Uterus (tissue), 4 donors: ENCODE data around the gene POLR1E. TPM values are rescaled to one million over a fixed set of nuclear protein-coding genes. Genes with fewer than 3 reads are reported as not detected.

Experiments used
- DNase-seq, 2 donors: peaks; one replicate each; pipeline ENCODE4 v3.0.0-alpha.2; 2019 to 2020
- H3K27ac ChIP-seq, 2 donors: fragments of 200-600 bp; sonication (generic); 1 replicate in 1 of 2; 2 replicates in 1 of 2; pipeline ENCODE4 v1.5.1; 2016 to 2018
- H3K27me3 ChIP-seq, 2 donors: fragments of 200-600 bp; sonication (generic); one replicate each; pipeline ENCODE4 v1.5.1; 2018 to 2019; ENCODE audit warnings: control low read depth in 1 of 2
- H3K36me3 ChIP-seq, 2 donors: fragments of 200-600 bp; sonication (generic); one replicate each; pipeline ENCODE4 v1.5.1; 2019; ENCODE audit warnings: control low read depth in 1 of 2
- H3K4me1 ChIP-seq, 2 donors: fragments of 200-600 bp; sonication (generic); one replicate each; pipeline ENCODE4 v1.5.1; 2018 to 2019; ENCODE audit warnings: control low read depth in 1 of 2
- H3K4me3 ChIP-seq, 2 donors: fragments of 200-600 bp; sonication (generic); 1 replicate in 1 of 2; 2 replicates in 1 of 2; pipeline ENCODE4 v1.5.1; 2018 to 2019; ENCODE audit warnings: mild to moderate bottlenecking in 1 of 2
- H3K9me3 ChIP-seq, 2 donors: fragments of 200-600 bp; sonication (generic); one replicate each; pipeline ENCODE4 v1.5.1; 2019; ENCODE audit warnings: control low read depth in 1 of 2
- CTCF ChIP-seq, 4 experiments: fragments of 200-600 bp in 2 of 4; fragments of 450-650 bp in 2 of 4; sonication (generic) in 2 of 4; IDR thresholded peaks; one replicate each; pipeline ENCODE4 v1.5.1; 2016 to 2019; ENCODE audit warnings: antibody characterized with exemption in 4 of 4, mild to moderate bottlenecking in 2 of 4, moderate library complexity in 1 of 4
- POLR2A ChIP-seq, 2 donors: fragments of 450-650 bp; IDR thresholded peaks; one replicate each; pipeline ENCODE4 v1.6.1; 2016; ENCODE audit warnings: antibody characterized with exemption in 2 of 2, mild to moderate bottlenecking in 1 of 2, moderate library complexity in 1 of 2
- intact Hi-C: fragments of 100-400 bp; cut with DNase I; formaldehyde crosslinking; loops from one replicate; pipeline ENCODE4 v1.15.1; 2023; ENCODE audit warnings: low total_unique reads
- total RNA-seq, 4 donors: library from RNA; depleted of rRNA in 3 of 4; stranded (reverse); fragments of >200 nt in 3 of 4; gene quantifications; one replicate each; pipeline versions ENCODE4 v1.1.0 to v1.2.4, GENCODE V29; 2014 to 2023
- donor health status: DM: yes; HTN: yes; CAD: no.

The POLR1E gene
- total RNA-seq, 4 donors from 2014 or later, result 13.2 to 42.7 (median 35.8) TPM

GRCh38 chr9:37517923-37518322 lies 32.2 kb downstream of the POLR1E start:
- Histone ChIP-seq H3K27ac (no peak overlapping the region), H3K4me3 (no peak overlapping the region), H3K9me3 (no peaks in the 10 kb centered on the region), H3K4me1 (no peaks in the 10 kb centered on the region), H3K27me3 (no peaks in the 10 kb centered on the region), H3K36me3 (no peaks in the 10 kb centered on the region)
- no peak for TF ChIP-seq CTCF (IDR thresholded peaks at IDR 0.05)
- no peak for TF ChIP-seq POLR2A (IDR thresholded peaks at IDR 0.05)
- DNase-seq, result no peak
- intact Hi-C loops, result no loop called here

GRCh38 chr9:37520641-37521040 lies 34.9 kb downstream of the POLR1E start:
- H3K27me3 ChIP-seq, result no peaks in the 10 kb centered on the region
- no peak for DNase-seq
- no peaks in the 10 kb centered on the region for H3K4me1 ChIP-seq
- intact Hi-C loops, result no loop called here
- no peak overlapping the region for H3K4me3 ChIP-seq
- no peak for TF ChIP-seq POLR2A (IDR thresholded peaks at IDR 0.05)
- no peak for TF ChIP-seq CTCF (IDR thresholded peaks at IDR 0.05)
- no peaks in the 10 kb centered on the region for H3K9me3 ChIP-seq
- no peak overlapping the region for H3K27ac ChIP-seq
- H3K36me3 ChIP-seq, result no peaks in the 10 kb centered on the region

- Histone ChIP-seq H3K36me3 (no peaks in the 10 kb centered on the region), H3K27me3 (no peaks in the 10 kb centered on the region), H3K9me3 (no peaks in the 10 kb centered on the region), H3K4me3 (no peak overlapping the region), H3K27ac (no peak overlapping the region), H3K4me1 (no peaks in the 10 kb centered on the region)
- intact Hi-C loops, result no loop called here
- TF ChIP-seq POLR2A (IDR thresholded peaks at IDR 0.05) (no peak), CTCF (IDR thresholded peaks at IDR 0.05) (no peak)
- no peak for DNase-seq
Measured at GRCh38 chr9:37521111-37521510, 35.4 kb downstream of the POLR1E start.

- Histone ChIP-seq H3K36me3 (no peaks in the 10 kb centered on the region), H3K4me3 (no peak overlapping the region), H3K27ac (no peak overlapping the region), H3K27me3 (no peaks in the 10 kb centered on the region), H3K4me1 (no peaks in the 10 kb centered on the region), H3K9me3 (no peaks in the 10 kb centered on the region)
- no peak for DNase-seq
- TF ChIP-seq POLR2A (IDR thresholded peaks at IDR 0.05) (no peak), CTCF (IDR thresholded peaks at IDR 0.05) (no peak)
- intact Hi-C loops, result no loop called here
Measured at GRCh38 chr9:37522971-37523370, 37.2 kb downstream of the POLR1E start.

- no peak overlapping the region for H3K27ac ChIP-seq
- intact Hi-C loops, result no loop called here
- no peaks in the 10 kb centered on the region for H3K27me3 ChIP-seq
- no peak for DNase-seq
- H3K4me3 ChIP-seq, result no peak overlapping the region
- TF ChIP-seq CTCF (IDR thresholded peaks at IDR 0.05) (no peak), POLR2A (IDR thresholded peaks at IDR 0.05) (no peak)
- H3K36me3 ChIP-seq, result no peaks in the 10 kb centered on the region
- H3K9me3 ChIP-seq, result no peaks in the 10 kb centered on the region
- H3K4me1 ChIP-seq, result no peaks in the 10 kb centered on the region
Measured at GRCh38 chr9:37523916-37524315, 38.2 kb downstream of the POLR1E start.
